Parathyroid adenoma (tissue), 2 donors: Measurements from ENCODE around the gene KCNJ8.

Experiments used
- H2AFZ ChIP-seq: fragments of 300-600 bp; sonication (generic); one replicate; pipeline ENCODE4 v1.7.0; 2017; ENCODE audit warnings: antibody characterized with exemption, mild to moderate bottlenecking
- H3K27ac ChIP-seq: fragments of 300-600 bp; sonication (generic); one replicate; pipeline ENCODE4 v1.7.0; 2017
- H3K27me3 ChIP-seq: fragments of 300-600 bp; sonication (generic); one replicate; pipeline ENCODE4 v1.7.0; 2017; ENCODE audit warnings: low read length; ENCODE audit not compliant: control insufficient read depth, insufficient read depth
- H3K36me3 ChIP-seq: fragments of 300-600 bp; sonication (generic); one replicate; pipeline ENCODE4 v1.7.0; 2017; ENCODE audit warnings: low read length; ENCODE audit not compliant: control insufficient read depth, insufficient read depth
- H3K4me1 ChIP-seq: fragments of 300-600 bp; sonication (generic); one replicate; pipeline ENCODE4 v1.7.0; 2017; ENCODE audit warnings: control low read depth
- H3K4me2 ChIP-seq: fragments of 300-600 bp; sonication (generic); one replicate; pipeline ENCODE4 v1.7.0; 2017; ENCODE audit warnings: low read length
- H3K4me3 ChIP-seq: fragments of 300-600 bp; sonication (generic); one replicate; pipeline ENCODE4 v1.7.0; 2017; ENCODE audit warnings: low read depth, low read length
- H3K79me2 ChIP-seq: fragments of 300-600 bp; sonication (generic); one replicate; pipeline ENCODE4 v1.7.0; 2017; ENCODE audit warnings: control low read depth
- H3K9ac ChIP-seq: fragments of 300-600 bp; sonication (generic); one replicate; pipeline ENCODE4 v1.7.0; 2017; ENCODE audit warnings: mild to moderate bottlenecking
- H3K9me3 ChIP-seq: fragments of 300-600 bp; sonication (generic); one replicate; pipeline ENCODE4 v1.7.0; 2017; ENCODE audit warnings: low read length; ENCODE audit not compliant: control insufficient read depth
- CTCF ChIP-seq: fragments of 300-600 bp; sonication (generic); IDR thresholded peaks from one replicate; pipeline ENCODE4 v1.7.0; 2017; ENCODE audit warnings: antibody characterized with exemption, mild to moderate bottlenecking
- donor health status: primary hyperparathyroidism.

Gene KCNJ8

GRCh38 chr12:21771311-21771710, 3.2 kb downstream of the KCNJ8 start:
- Histone ChIP-seq H3K9me3 (no peaks in the 10 kb centered on the region), H3K4me3 (no peak overlapping the region), H2AFZ (no peak overlapping the region), H3K4me2 (no peak overlapping the region), H3K4me1 (no peaks in the 10 kb centered on the region), H3K27ac (no peak overlapping the region), H3K36me3 (no peaks in the 10 kb centered on the region), H3K27me3 (no peaks in the 10 kb centered on the region), H3K79me2 (no peaks in the 10 kb centered on the region), H3K9ac (no peak overlapping the region)
- TF ChIP-seq CTCF: no peak

- no peak overlapping the region for H3K4me3 ChIP-seq
- H3K79me2 ChIP-seq: no peaks in the 10 kb centered on the region
- H3K4me2 ChIP-seq: no peak overlapping the region
- no peak overlapping the region for H2AFZ ChIP-seq
- H3K27ac ChIP-seq: no peak overlapping the region
- no peak overlapping the region for H3K9ac ChIP-seq
- TF ChIP-seq CTCF: no peak
- H3K9me3 ChIP-seq: no peaks in the 10 kb centered on the region
- no peaks in the 10 kb centered on the region for H3K36me3 ChIP-seq
- no peaks in the 10 kb centered on the region for H3K27me3 ChIP-seq
- H3K4me1 ChIP-seq: no peaks in the 10 kb centered on the region
Measured at GRCh38 chr12:21769307-21769706, 5.2 kb downstream of the KCNJ8 start.

GRCh38 chr12:21766403-21766802, 8.1 kb downstream of the KCNJ8 start:
- Histone ChIP-seq H3K4me1 (no peaks in the 10 kb centered on the region), H3K36me3 (no peaks in the 10 kb centered on the region), H3K27me3 (no peaks in the 10 kb centered on the region), H3K9me3 (no peaks in the 10 kb centered on the region), H3K4me3 (no peak overlapping the region), H3K27ac (no peak overlapping the region), H3K4me2 (no peak overlapping the region), H3K79me2 (no peaks in the 10 kb centered on the region), H3K9ac (no peak overlapping the region), H2AFZ (no peak overlapping the region)
- TF ChIP-seq CTCF: no peak

- no peaks in the 10 kb centered on the region for H3K36me3 ChIP-seq
- no peaks in the 10 kb centered on the region for H3K27me3 ChIP-seq
- no peak overlapping the region for H3K27ac ChIP-seq
Measured at GRCh38 chr12:21764950-21765349, 9.6 kb downstream of the KCNJ8 start.

More at GRCh38 chr12:21764950-21765349, 9.6 kb downstream of the KCNJ8 start:
- no peak overlapping the region for H2AFZ ChIP-seq
- H3K9ac ChIP-seq: no peak overlapping the region
- no peak overlapping the region for H3K4me2 ChIP-seq
- H3K4me1 ChIP-seq: no peaks in the 10 kb centered on the region
- TF ChIP-seq CTCF: no peak
- no peaks in the 10 kb centered on the region for H3K9me3 ChIP-seq
- no peaks in the 10 kb centered on the region for H3K79me2 ChIP-seq
- no peak overlapping the region for H3K4me3 ChIP-seq
